ENCODE results near the gene WDR5.

GRCh38 chr9:134208981-134209725 is 73.3 kb downstream of the WDR5 start:
- TF ChIP-seq CTCF (conservative IDR thresholded peaks at IDR 0.05; ENCODE audit: low read depth in 2 of 2) (peak in 1 of 2 experiments; percentile 16; a peak in 1 of 4 replicates), REST (IDR thresholded peaks at IDR 0.05; ENCODE audit: unreplicated experiment) (no peak), JUNB (IDR thresholded peaks at IDR 0.05; ENCODE audit: unreplicated experiment) (no peak)
